ENCODE data around the gene ALK. TPM values are rescaled to one million over a fixed set of nuclear protein-coding genes. Genes with fewer than 3 reads are reported as not detected.
A peak's percentile ranks its signal among the peaks of the same experiment; 100 is the strongest.

ALK gene
- total and polyA plus RNA-seq, 2 donors = 0.19 to 0.21 TPM

- Histone ChIP-seq H3K36me3 (ENCODE audit: control insufficient read depth in 2 of 2, insufficient read depth in 2 of 2, low read length in 1 of 2) (no peaks in the 10 kb centered on the region), H3K27me3 (ENCODE audit: control insufficient read depth in 2 of 2, insufficient read depth in 1 of 2, low read length in 1 of 2) (no peaks in the 10 kb centered on the region)
- no peak for DNase-seq (ENCODE audit: low read depth in 6 of 9, low spot score in 9 of 9)
Measured at GRCh38 chr2:29643196-29643595, 278.2 kb downstream of the ALK start.

GRCh38 chr2:29640360-29640759 is 281.0 kb downstream of the ALK start:
- Histone ChIP-seq H3K36me3 (ENCODE audit: control insufficient read depth in 2 of 2, insufficient read depth in 2 of 2, low read length in 1 of 2) (no peaks in the 10 kb centered on the region), H3K4me3 (ENCODE audit: low read length in 2 of 2) (no peak overlapping the region), H3K27ac (ENCODE audit: low read depth in 1 of 2, low read length in 1 of 2) (no peak overlapping the region), H3K9me3 (ENCODE audit: control insufficient read depth in 2 of 2, insufficient read depth in 1 of 2, low read length in 1 of 2) (no peaks in the 10 kb centered on the region), H3K4me1 (ENCODE audit: control insufficient read depth in 2 of 2, insufficient read depth in 2 of 2, low read length in 2 of 2) (no peaks in the 10 kb centered on the region), H3K27me3 (ENCODE audit: control insufficient read depth in 2 of 2, insufficient read depth in 1 of 2, low read length in 1 of 2) (no peaks in the 10 kb centered on the region)
- WGBS = 84% methylated on average over 5 of the region's 5 CpGs
- no peak for DNase-seq (ENCODE audit: low read depth in 6 of 9, low spot score in 9 of 9)

More at GRCh38 chr2:29643196-29643595, 278.2 kb downstream of the ALK start:
- no peak overlapping the region for H3K4me3 ChIP-seq (ENCODE audit: low read length in 2 of 2)
- no peaks in the 10 kb centered on the region for H3K4me1 ChIP-seq (ENCODE audit: control insufficient read depth in 2 of 2, insufficient read depth in 2 of 2, low read length in 2 of 2)
- H3K9me3 ChIP-seq (ENCODE audit: control insufficient read depth in 2 of 2, insufficient read depth in 1 of 2, low read length in 1 of 2) = no peaks in the 10 kb centered on the region
- H3K27ac ChIP-seq (ENCODE audit: low read depth in 1 of 2, low read length in 1 of 2) = no peak overlapping the region

- Histone ChIP-seq H3K9me3 (ENCODE audit: control insufficient read depth in 2 of 2, insufficient read depth in 1 of 2, low read length in 1 of 2) (no peaks in the 10 kb centered on the region), H3K4me1 (ENCODE audit: control insufficient read depth in 2 of 2, insufficient read depth in 2 of 2, low read length in 2 of 2) (no peaks in the 10 kb centered on the region), H3K27ac (ENCODE audit: low read depth in 1 of 2, low read length in 1 of 2) (no peak overlapping the region), H3K27me3 (ENCODE audit: control insufficient read depth in 2 of 2, insufficient read depth in 1 of 2, low read length in 1 of 2) (no peaks in the 10 kb centered on the region), H3K36me3 (ENCODE audit: control insufficient read depth in 2 of 2, insufficient read depth in 2 of 2, low read length in 1 of 2) (no peaks in the 10 kb centered on the region), H3K4me3 (ENCODE audit: low read length in 2 of 2) (no peak overlapping the region)
- 88% methylated on average over 2 of the region's 2 CpGs for whole genome bisulfite sequencing
- DNase-seq (ENCODE audit: low read depth in 6 of 9, low spot score in 9 of 9) = no peak
Measured at GRCh38 chr2:29638641-29639040, 282.7 kb downstream of the ALK start.

- no peak overlapping the region for H3K4me3 ChIP-seq (ENCODE audit: low read length in 2 of 2)
- H3K9me3 ChIP-seq (ENCODE audit: control insufficient read depth in 2 of 2, insufficient read depth in 1 of 2, low read length in 1 of 2) = no peaks in the 10 kb centered on the region
- no peak overlapping the region for H3K27ac ChIP-seq (ENCODE audit: low read depth in 1 of 2, low read length in 1 of 2)
- H3K36me3 ChIP-seq (ENCODE audit: control insufficient read depth in 2 of 2, insufficient read depth in 2 of 2, low read length in 1 of 2) = no peaks in the 10 kb centered on the region
- H3K27me3 ChIP-seq (ENCODE audit: control insufficient read depth in 2 of 2, insufficient read depth in 1 of 2, low read length in 1 of 2) = no peaks in the 10 kb centered on the region
- no peaks in the 10 kb centered on the region for H3K4me1 ChIP-seq (ENCODE audit: control insufficient read depth in 2 of 2, insufficient read depth in 2 of 2, low read length in 2 of 2)
- WGBS = 99% methylated on average over 1 of the region's 1 CpG
- DNase-seq (ENCODE audit: low read depth in 6 of 9, low spot score in 9 of 9) = no peak
Measured at GRCh38 chr2:29634916-29635315, 286.5 kb downstream of the ALK start.

DNA sequence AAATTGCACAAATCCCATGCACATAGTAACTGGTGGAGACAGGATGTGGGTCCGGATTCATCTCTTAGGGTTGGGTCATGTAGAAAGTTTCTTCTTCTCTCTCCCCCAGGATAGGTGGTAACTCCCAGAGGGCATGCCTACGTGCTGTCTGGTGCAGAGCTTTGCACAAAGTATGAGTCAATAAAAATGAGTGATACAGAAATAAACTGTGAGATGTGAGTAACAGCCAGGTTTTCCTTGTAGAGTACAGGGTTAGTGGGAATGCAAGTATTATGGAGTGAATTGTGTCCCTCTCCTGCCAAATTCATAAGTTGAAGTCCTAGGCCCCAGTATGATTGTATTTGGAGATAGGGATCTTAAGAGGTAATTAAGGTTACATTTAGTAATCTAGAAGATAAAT is 289.4 kb downstream of the ALK start:
- WGBS = 94% methylated on average over 2 of the region's 2 CpGs
- H3K27ac ChIP-seq (ENCODE audit: low read depth in 1 of 2, low read length in 1 of 2) = no peak overlapping the region
- no peaks in the 10 kb centered on the region for H3K9me3 ChIP-seq (ENCODE audit: control insufficient read depth in 2 of 2, insufficient read depth in 1 of 2, low read length in 1 of 2)
- no peaks in the 10 kb centered on the region for H3K27me3 ChIP-seq (ENCODE audit: control insufficient read depth in 2 of 2, insufficient read depth in 1 of 2, low read length in 1 of 2)
- DNase-seq (ENCODE audit: low read depth in 6 of 9, low spot score in 9 of 9) = no peak
- H3K4me1 ChIP-seq (ENCODE audit: control insufficient read depth in 2 of 2, insufficient read depth in 2 of 2, low read length in 2 of 2) = no peaks in the 10 kb centered on the region
- H3K4me3 ChIP-seq (ENCODE audit: low read length in 2 of 2) = no peak overlapping the region
- H3K36me3 ChIP-seq (ENCODE audit: control insufficient read depth in 2 of 2, insufficient read depth in 2 of 2, low read length in 1 of 2) = no peaks in the 10 kb centered on the region

- Histone ChIP-seq H3K27ac (ENCODE audit: low read depth in 1 of 2, low read length in 1 of 2) (no peak overlapping the region), H3K9me3 (ENCODE audit: control insufficient read depth in 2 of 2, insufficient read depth in 1 of 2, low read length in 1 of 2) (no peaks in the 10 kb centered on the region), H3K4me1 (ENCODE audit: control insufficient read depth in 2 of 2, insufficient read depth in 2 of 2, low read length in 2 of 2) (no peaks in the 10 kb centered on the region), H3K4me3 (ENCODE audit: low read length in 2 of 2) (no peak overlapping the region), H3K27me3 (ENCODE audit: control insufficient read depth in 2 of 2, insufficient read depth in 1 of 2, low read length in 1 of 2) (no peaks in the 10 kb centered on the region), H3K36me3 (ENCODE audit: control insufficient read depth in 2 of 2, insufficient read depth in 2 of 2, low read length in 1 of 2) (no peaks in the 10 kb centered on the region)
- DNase-seq (ENCODE audit: low read depth in 6 of 9, low spot score in 9 of 9) = no peak
Measured at GRCh38 chr2:29629495-29629894, 291.9 kb downstream of the ALK start.

- 89% methylated on average over 4 of the region's 4 CpGs for WGBS
- Histone ChIP-seq H3K36me3 (ENCODE audit: control insufficient read depth in 2 of 2, insufficient read depth in 2 of 2, low read length in 1 of 2) (no peaks in the 10 kb centered on the region), H3K4me3 (ENCODE audit: low read length in 2 of 2) (no peak overlapping the region), H3K9me3 (ENCODE audit: control insufficient read depth in 2 of 2, insufficient read depth in 1 of 2, low read length in 1 of 2) (no peaks in the 10 kb centered on the region), H3K27me3 (ENCODE audit: control insufficient read depth in 2 of 2, insufficient read depth in 1 of 2, low read length in 1 of 2) (no peaks in the 10 kb centered on the region), H3K27ac (ENCODE audit: low read depth in 1 of 2, low read length in 1 of 2) (no peak overlapping the region), H3K4me1 (ENCODE audit: control insufficient read depth in 2 of 2, insufficient read depth in 2 of 2, low read length in 2 of 2) (no peaks in the 10 kb centered on the region)
- no peak for DNase-seq (ENCODE audit: low read depth in 6 of 9, low spot score in 9 of 9)
Measured at GRCh38 chr2:29628862-29629261, 292.5 kb downstream of the ALK start.

DNA sequence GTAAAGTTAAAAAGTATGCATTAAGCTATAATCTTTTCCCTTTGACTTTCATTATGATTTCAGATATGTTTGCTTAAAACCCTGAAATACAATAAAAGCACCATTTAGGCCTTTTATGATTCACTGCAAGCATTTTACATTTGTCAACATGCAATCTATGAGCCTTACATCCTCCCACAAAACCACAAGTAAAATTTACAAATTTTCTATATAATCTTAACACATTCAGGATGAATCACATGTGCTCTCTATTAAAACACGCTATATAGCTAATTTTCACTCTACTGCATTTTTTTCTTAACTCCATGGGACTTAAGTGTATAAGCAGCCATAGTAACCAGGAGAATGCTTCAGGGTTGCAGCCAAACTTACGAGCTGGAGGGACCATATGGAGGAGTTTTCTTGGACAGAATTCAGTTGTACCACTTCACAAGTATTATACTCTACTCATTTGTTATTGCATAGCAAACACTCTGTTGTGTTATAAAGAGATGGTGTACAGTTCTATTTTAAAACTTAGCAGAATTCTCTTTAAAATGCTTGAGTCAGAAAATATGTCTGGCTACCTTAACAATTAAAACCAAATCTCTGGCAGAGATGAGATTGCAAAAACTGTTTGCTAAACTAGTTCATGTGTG is 293.2 kb downstream of the ALK start:
- no peaks in the 10 kb centered on the region for H3K4me1 ChIP-seq (ENCODE audit: control insufficient read depth in 2 of 2, insufficient read depth in 2 of 2, low read length in 2 of 2)
- WGBS = 85% methylated on average over 2 of the region's 2 CpGs
- H3K4me3 ChIP-seq (ENCODE audit: low read length in 2 of 2) = no peak overlapping the region
- H3K9me3 ChIP-seq (ENCODE audit: control insufficient read depth in 2 of 2, insufficient read depth in 1 of 2, low read length in 1 of 2) = no peaks in the 10 kb centered on the region
- DNase-seq (ENCODE audit: low read depth in 6 of 9, low spot score in 9 of 9) = no peak
- no peaks in the 10 kb centered on the region for H3K36me3 ChIP-seq (ENCODE audit: control insufficient read depth in 2 of 2, insufficient read depth in 2 of 2, low read length in 1 of 2)
- no peaks in the 10 kb centered on the region for H3K27me3 ChIP-seq (ENCODE audit: control insufficient read depth in 2 of 2, insufficient read depth in 1 of 2, low read length in 1 of 2)
- no peak overlapping the region for H3K27ac ChIP-seq (ENCODE audit: low read depth in 1 of 2, low read length in 1 of 2)

DNA sequence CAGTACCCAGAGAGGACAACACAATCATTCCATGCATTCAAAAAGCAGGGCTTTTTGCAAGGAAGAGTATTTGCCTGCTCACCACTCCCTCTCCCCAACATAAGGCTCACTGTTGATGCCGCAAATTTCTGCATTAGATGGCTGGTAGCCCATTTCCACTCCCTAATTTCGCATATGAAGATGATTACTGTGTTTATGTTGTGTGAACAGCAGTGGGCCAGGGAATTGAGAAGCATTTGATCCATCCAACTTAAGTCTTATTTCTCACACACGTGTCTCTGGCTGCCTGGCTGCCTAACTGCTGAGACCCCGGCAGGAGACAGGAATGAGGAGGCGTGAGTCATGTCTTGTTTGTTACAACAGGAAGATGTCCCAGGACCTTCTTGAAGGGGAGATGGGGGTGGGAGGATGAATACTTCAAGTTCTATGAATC is 294.1 kb downstream of the ALK start:
- Histone ChIP-seq H3K9me3 (ENCODE audit: control insufficient read depth in 2 of 2, insufficient read depth in 1 of 2, low read length in 1 of 2) (no peaks in the 10 kb centered on the region), H3K27me3 (ENCODE audit: control insufficient read depth in 2 of 2, insufficient read depth in 1 of 2, low read length in 1 of 2) (no peaks in the 10 kb centered on the region), H3K4me1 (ENCODE audit: control insufficient read depth in 2 of 2, insufficient read depth in 2 of 2, low read length in 2 of 2) (no peaks in the 10 kb centered on the region), H3K36me3 (ENCODE audit: control insufficient read depth in 2 of 2, insufficient read depth in 2 of 2, low read length in 1 of 2) (no peaks in the 10 kb centered on the region), H3K27ac (ENCODE audit: low read depth in 1 of 2, low read length in 1 of 2) (no peak overlapping the region), H3K4me3 (ENCODE audit: low read length in 2 of 2) (no peak overlapping the region)
- 90% methylated on average over 5 of the region's 5 CpGs for WGBS
- no peak for DNase-seq (ENCODE audit: low read depth in 6 of 9, low spot score in 9 of 9)

DNA sequence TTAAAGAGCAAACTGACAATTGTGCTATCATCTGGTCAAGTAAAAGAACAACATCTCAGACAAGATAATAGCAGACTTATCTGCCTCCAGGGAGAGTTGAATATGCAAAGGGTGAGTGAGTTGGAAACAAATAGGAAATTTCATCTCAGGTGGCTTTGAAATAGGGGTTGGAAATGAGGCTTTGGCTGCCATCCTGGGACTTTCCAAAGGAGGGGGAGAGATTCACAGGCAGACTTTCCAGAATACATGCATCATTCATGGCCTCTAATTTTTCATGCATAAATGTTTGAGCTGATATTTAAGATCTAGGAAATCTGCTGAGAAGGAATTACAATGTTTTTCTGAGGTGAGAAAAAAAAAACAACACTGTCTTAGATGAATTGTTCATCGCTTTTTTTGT is 300.5 kb downstream of the ALK start:
- WGBS = 94% methylated on average over 1 of the region's 1 CpG
- Histone ChIP-seq H3K27ac (ENCODE audit: low read depth in 1 of 2, low read length in 1 of 2) (peak overlapping the region in 1 of 2 donors; percentile 41), H3K36me3 (ENCODE audit: control insufficient read depth in 2 of 2, insufficient read depth in 2 of 2, low read length in 1 of 2) (no peaks in the 10 kb centered on the region), H3K4me3 (ENCODE audit: low read length in 2 of 2) (no peak overlapping the region), H3K27me3 (ENCODE audit: control insufficient read depth in 2 of 2, insufficient read depth in 1 of 2, low read length in 1 of 2) (no peaks in the 10 kb centered on the region), H3K9me3 (ENCODE audit: control insufficient read depth in 2 of 2, insufficient read depth in 1 of 2, low read length in 1 of 2) (no peaks in the 10 kb centered on the region), H3K4me1 (ENCODE audit: control insufficient read depth in 2 of 2, insufficient read depth in 2 of 2, low read length in 2 of 2) (no peaks in the 10 kb centered on the region)
- DNase-seq (ENCODE audit: low read depth in 6 of 9, low spot score in 9 of 9) = peak in 1 of 9 donors; percentile 13
